Skin of body (tissue), 2 donors: Measurements from ENCODE around the gene CCDC157. TPM values are rescaled to one million over a fixed set of nuclear protein-coding genes. Genes with fewer than 3 reads are reported as not detected.

Source experiments
- DNase-seq: peaks from one replicate; lab custom pipeline; 2025; lab: John Stamatoyannopoulos, UW
- total RNA-seq: library from RNA; depleted of rRNA; stranded (reverse); fragments of >200 nt; gene quantifications from one replicate; pipeline ENCODE4 v1.2.3, GENCODE V29; 2014

The CCDC157 gene
- total RNA-seq, 1 donor from 2014 or later = 1.8 TPM

GRCh38 chr22:30411780-30412179 is 55.0 kb downstream of the CCDC157 start:
- no peak for DNase-seq

- DNase-seq = no peak
These were observed 56.2 kb downstream of the CCDC157 start for GRCh38 chr22:30413001-30413400.

- DNase-seq = no peak
These were observed 57.1 kb downstream of the CCDC157 start for GRCh38 chr22:30413745-30414524.

- no peak for DNase-seq
These were observed 57.8 kb downstream of the CCDC157 start for GRCh38 chr22:30414525-30415047.

GRCh38 chr22:30416403-30416802 is 59.6 kb downstream of the CCDC157 start:
- DNase-seq = no peak

GRCh38 chr22:30416837-30417236 is 60.0 kb downstream of the CCDC157 start:
- DNase-seq = no peak

- DNase-seq = no peak
These were observed 63.7 kb downstream of the CCDC157 start for GRCh38 chr22:30420347-30421125.

- no peak for DNase-seq
These were observed 65.1 kb downstream of the CCDC157 start for GRCh38 chr22:30421695-30422480.

GRCh38 chr22:30422481-30423300 is 65.9 kb downstream of the CCDC157 start:
- DNase-seq = peak; percentile 33

- peak; percentile 53 for DNase-seq
These were observed 66.6 kb downstream of the CCDC157 start for GRCh38 chr22:30423301-30423958.

GRCh38 chr22:30423959-30424533 is 67.2 kb downstream of the CCDC157 start:
- DNase-seq = peak; percentile 100

- DNase-seq = no peak
These were observed 67.9 kb downstream of the CCDC157 start for GRCh38 chr22:30424534-30425326.

- no peak for DNase-seq
These were observed 68.5 kb downstream of the CCDC157 start for GRCh38 chr22:30425327-30425615.

- no peak for DNase-seq
These were observed 69.0 kb downstream of the CCDC157 start, which contains the start of gene MTFP1 for GRCh38 chr22:30425616-30426387. Gene MTFP1, plus strand, starts transcription at chr22:30425768. Its CDS starts 112 bp downstream, at chr22:30425880.
